GM12801 (cell line): ENCODE data around the gene CTNNA3.

Experiments
- CTCF ChIP-seq: IDR thresholded peaks from one replicate; pipeline ENCODE4 v1.5.1; 2011; ENCODE audit warnings: control low read depth; ENCODE audit not compliant: insufficient read length; ENCODE audit errors: extremely low read depth

Gene CTNNA3

GRCh38 chr10:66792441-66792840 is 903.6 kb downstream of the CTNNA3 start:
- no peak for TF ChIP-seq CTCF

GRCh38 chr10:66788178-66788987 is 907.6 kb downstream of the CTNNA3 start:
- TF ChIP-seq CTCF, result no peak

- no peak for TF ChIP-seq CTCF
Observed at GRCh38 chr10:66786709-66787108, 909.3 kb downstream of the CTNNA3 start.

- TF ChIP-seq CTCF, result no peak
Observed at GRCh38 chr10:66784770-66785169, 911.2 kb downstream of the CTNNA3 start.

- TF ChIP-seq CTCF, result no peak
Observed at GRCh38 chr10:66783316-66783715, 912.7 kb downstream of the CTNNA3 start.

GRCh38 chr10:66782776-66783175 is 913.2 kb downstream of the CTNNA3 start:
- no peak for TF ChIP-seq CTCF

- no peak for TF ChIP-seq CTCF
Observed at GRCh38 chr10:66782144-66782543, 913.9 kb downstream of the CTNNA3 start.
